ENCODE data around the gene CACNA2D2.
"Not testable (repeated sequence)": the region's sequence is repeated elsewhere in the genome, so short reads cannot be mapped to it uniquely, and the experiment has no call there.

Gene CACNA2D2

DNA sequence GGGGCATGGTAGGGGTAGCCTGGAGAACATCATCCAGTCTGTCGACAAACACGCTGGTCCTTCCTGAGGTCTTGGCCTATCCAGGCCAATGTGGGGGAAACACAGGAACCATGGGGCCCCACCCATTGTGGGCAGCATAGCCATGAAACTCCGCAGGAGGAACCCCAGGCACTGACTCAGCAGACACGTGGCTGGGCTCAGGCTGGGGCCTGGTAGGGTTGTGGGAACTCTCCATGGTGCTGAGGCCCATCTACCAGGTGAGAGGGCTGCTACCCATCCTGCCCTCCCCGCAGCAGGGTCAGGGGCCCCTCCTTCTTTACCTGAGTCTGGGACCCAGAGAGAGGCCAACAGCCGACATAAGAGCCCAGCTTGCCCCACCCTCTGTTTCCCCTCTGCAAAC, 22.6 kb upstream of the CACNA2D2 start:
- no peak for DNase-seq

DNA sequence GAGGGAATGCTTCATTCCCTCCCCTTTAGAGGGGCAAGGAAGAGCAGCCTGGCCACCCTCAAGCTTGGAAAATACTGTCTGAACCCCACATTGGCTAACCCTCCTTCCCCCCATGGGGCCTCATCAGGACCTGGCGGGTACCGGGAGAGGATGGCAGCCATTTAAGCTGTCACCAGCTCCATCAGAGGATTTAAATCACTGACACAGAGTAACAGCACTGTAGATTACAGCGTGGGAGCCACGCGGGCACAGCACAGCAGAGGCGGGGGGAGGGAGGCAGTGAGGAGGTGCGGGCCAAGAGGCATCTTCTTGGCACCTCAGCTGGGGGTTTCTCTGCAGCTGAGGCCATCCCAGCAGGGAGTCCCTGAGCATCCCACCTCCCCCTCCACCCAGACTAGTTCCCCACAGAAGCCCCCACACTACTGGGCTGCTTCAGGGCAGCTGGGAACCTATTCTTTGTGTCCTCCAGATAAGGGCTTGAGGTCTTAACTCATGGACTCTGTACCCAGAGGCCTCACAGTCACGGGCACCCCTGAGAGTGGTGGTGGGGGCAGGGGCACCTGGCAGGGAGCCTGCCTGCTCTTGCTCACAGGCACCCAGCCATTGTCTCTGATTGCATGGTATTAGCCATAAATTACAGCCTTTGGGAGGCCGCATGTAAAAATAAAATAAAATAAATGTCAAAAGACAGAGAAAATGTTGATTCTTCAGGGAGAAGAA, 21.9 kb upstream of the CACNA2D2 start:
- peak; percentile 31 for DNase-seq

DNA sequence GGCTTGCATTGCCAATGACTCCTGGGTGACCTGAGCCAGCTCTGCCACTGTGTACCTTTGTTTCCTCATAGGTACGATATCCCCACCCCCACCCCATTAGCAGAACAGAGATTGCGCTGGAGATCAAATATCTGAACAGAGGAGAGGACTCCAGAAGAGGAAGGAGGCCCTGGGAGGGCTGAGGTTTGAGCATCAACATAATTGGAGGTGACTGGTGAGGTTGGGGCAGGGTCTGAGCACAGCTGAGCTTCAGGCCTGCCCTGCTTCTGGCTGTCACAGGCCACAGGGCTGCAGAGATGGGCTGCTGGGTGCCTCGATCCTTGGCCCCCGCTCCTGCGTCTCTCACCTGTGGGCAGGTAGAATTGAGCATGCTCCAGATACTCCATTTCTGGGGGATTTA, 21.3 kb upstream of the CACNA2D2 start:
- DNase-seq = peak; percentile 36

- peak; percentile 97 for DNase-seq
Observed at GRCh38 chr3:50523279-50523811, 19.9 kb upstream of the CACNA2D2 start.

DNA sequence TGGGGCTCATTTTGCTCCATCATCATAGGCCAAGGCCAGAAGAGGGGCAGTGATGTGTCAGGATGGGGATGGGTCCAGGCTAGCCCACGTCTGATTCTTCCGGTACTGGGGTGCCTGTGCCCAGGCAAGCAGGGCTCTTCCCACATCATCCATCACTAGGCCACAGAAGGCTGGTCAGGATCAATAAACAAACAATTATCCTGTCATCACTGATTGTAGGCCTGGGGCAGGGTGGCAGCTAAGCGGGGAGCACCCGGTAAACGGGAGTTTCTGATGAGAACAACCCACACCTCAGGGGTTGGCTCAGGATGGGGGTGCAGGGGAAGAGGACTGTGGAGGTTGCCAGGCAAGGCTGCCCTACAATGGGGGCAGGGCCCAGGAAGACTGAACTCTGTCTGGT, 18.1 kb upstream of the CACNA2D2 start:
- DNase-seq = no peak

- DNase-seq = peak; percentile 59
Observed at GRCh38 chr3:50520849-50521248, 17.4 kb upstream of the CACNA2D2 start.

DNA sequence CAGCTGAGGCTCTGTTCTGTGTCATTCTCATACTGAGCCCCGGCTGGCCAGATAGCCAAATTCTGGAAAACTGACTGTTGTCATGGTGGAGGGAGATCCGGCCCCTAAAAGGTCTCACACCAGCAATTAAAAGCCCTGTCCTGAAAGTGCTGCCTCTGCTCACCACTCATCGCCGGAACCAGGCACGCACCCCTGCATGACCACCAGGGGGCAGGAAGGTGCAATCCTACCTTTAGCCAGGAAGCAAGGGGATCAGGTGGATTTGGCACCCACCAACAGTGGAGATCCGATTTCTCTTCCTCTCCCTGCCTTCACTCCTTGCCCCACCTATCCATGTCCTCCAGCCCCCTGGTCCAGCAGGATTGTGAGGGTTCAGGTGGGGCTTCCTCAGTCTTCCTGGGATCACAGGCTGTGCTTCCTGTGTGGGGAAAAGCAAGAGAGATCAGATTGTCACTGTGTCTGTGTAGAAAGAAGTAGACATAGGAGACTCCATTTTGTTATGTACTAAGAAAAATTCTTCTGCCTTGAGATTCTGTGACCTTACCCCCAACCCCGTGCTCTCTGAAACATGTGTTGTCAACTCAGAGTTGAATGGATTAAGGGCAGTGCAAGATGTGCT, 16.1 kb upstream of the CACNA2D2 start:
- DNase-seq = peak; percentile 91

GRCh38 chr3:50518436-50518835, 15.0 kb upstream of the CACNA2D2 start:
- no peak for DNase-seq

GRCh38 chr3:50517721-50518206, 14.3 kb upstream of the CACNA2D2 start:
- no peak for DNase-seq

GRCh38 chr3:50516440-50516871, 13.0 kb upstream of the CACNA2D2 start:
- DNase-seq = peak; percentile 74

DNA sequence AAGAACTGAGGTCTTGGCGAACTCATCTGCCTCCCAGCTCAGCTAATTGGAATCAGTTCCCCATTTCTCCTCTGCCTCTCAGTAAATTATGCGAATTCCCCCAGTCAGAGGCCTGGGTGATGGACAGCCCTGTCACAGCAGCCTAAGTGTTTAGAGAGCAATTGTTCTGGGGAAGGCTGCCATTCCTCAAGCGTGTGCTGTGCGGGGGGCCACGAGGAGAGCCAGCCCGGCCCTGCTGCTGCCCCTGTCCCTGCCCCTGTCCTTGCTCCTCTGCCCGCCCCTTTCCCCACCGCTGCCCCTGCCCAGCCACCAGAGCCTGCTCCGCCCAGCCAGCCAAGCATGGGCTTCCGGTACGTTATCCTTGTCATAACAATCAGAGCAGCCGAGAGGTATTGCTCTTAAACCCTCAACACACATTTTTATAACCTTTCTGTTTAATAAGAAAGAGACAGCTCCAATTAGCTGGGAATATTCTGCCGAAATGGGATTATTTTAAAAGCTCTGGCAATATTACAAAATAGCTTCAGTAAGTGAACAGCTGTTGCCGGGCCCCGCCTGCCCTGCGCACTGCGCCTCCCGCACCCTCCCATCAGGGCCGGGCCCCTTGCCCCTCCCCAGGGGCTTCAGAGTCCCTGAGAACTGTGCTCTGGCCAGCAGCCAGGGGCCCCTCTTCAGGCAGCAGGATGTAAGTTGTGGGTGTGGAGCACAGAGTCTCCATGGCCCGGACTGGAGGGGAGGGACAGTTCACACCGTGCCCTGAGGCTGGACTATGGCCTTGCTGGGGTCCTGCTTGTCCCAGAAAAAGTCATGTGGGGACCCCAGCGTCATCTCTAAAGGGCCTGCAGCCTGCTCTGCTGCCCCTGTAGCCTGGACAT, 12.4 kb upstream of the CACNA2D2 start:
- DNase-seq = peak; percentile 93

- not testable (repeated sequence) for DNase-seq
Observed at GRCh38 chr3:50512908-50513307, 9.5 kb upstream of the CACNA2D2 start.

GRCh38 chr3:50512131-50512530, 8.7 kb upstream of the CACNA2D2 start:
- DNase-seq = peak; percentile 89

DNA sequence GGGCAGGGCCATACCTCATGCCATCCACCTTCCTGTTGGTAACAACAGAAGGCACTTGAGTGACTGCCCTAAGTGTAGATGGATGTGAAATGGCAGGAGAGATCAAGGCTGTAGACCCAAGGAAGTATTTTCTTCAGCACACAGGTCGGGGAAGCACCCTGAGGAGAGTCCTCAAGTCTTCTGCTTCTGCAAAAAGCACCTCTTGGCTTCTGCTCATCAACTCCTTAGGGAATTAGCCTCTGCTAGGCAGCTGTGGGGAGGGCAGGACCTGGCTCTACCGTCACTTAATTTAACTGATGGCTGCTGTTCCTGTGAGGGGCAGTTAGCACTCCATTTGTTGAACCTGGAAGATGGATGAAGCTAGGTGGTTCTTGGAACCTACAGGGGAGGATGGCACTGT, 6.9 kb upstream of the CACNA2D2 start:
- no peak for DNase-seq

- DNase-seq = no peak
Observed at GRCh38 chr3:50509715-50510114, 6.3 kb upstream of the CACNA2D2 start.

- no peak for DNase-seq
Observed at GRCh38 chr3:50508821-50509220, 5.4 kb upstream of the CACNA2D2 start.

- no peak for DNase-seq
Observed at GRCh38 chr3:50506169-50506568, 2.7 kb upstream of the CACNA2D2 start.

DNA sequence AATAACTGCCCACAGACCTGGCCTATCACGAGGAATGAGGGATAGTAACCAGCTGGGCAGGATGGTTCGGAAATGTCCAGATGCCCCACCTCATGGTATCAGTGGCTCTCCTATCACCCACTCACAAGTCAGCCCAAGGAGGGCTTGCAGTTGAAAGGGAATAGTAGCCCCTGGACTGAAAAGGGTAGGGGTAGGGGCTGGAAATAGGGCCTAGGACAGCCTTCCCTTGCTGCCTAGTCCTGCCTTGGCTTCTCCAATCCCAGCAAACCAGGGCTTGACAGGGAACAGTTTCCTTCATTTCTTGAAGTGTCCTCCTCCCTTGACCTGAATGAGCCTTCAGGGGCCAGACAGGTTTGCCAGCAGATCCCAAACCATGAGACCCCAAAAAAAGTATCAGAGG, 1.2 kb upstream of the CACNA2D2 start:
- no peak for DNase-seq

DNA sequence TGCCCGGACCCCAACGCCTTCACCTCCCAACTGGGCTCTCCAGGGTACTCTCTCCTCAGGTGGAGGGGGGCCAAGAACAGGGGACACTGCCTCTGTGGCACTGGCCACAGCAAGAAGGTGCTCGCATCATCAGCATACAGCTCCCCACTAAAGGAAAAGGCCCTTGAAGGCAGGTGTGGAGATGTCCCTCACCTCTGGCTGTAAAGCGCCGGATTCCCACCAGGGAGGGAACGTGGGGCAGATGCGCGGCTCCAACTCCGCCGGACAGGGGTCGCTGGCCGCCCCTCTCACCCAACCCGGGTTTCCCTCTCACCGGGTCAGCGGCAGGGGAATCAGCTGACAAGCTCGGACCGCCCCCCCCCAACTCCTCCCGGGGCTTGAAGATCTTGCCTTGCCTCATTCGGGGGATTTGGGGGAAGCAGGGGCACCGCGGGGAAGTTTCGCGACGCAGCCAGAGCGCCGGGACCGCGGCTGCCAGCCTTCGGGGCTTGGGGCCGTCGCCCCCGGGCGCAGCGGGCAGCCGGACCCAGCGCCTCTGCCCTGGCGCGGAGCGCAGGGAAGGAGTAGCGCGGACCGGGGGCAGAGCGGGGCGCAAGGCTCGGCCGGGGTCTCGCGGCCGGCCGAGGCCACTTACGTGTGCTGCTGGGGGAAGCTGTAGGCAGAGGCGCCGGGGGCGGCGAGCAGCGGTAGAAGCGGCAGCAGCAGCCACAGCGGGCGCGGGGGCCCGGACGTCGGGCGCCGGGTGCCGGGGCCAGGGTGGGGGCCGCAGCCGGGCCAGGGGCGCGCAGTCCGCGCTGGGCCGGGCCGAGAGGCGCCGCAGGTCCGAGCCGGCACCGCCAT, 630 bp downstream of the CACNA2D2 start:
- DNase-seq = peak; percentile 18

DNA sequence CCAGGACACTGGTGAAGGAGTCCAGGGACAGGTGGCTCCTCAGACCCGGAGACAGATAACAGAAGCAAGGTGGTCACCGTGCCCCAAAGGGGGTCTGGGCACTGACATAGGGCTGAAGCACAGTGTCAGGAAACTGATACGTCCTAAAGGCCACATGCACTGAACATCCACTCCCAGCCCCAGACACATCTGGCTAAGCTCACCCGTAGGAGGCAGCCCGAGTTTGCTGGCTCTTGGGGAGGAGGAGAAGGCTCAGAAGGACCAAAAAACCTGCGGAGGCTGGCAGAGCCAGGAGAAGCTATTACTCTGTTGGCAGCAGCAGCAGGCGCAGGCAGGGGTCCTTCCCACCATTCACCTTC, 1.2 kb downstream of the CACNA2D2 start:
- no peak for DNase-seq

DNA sequence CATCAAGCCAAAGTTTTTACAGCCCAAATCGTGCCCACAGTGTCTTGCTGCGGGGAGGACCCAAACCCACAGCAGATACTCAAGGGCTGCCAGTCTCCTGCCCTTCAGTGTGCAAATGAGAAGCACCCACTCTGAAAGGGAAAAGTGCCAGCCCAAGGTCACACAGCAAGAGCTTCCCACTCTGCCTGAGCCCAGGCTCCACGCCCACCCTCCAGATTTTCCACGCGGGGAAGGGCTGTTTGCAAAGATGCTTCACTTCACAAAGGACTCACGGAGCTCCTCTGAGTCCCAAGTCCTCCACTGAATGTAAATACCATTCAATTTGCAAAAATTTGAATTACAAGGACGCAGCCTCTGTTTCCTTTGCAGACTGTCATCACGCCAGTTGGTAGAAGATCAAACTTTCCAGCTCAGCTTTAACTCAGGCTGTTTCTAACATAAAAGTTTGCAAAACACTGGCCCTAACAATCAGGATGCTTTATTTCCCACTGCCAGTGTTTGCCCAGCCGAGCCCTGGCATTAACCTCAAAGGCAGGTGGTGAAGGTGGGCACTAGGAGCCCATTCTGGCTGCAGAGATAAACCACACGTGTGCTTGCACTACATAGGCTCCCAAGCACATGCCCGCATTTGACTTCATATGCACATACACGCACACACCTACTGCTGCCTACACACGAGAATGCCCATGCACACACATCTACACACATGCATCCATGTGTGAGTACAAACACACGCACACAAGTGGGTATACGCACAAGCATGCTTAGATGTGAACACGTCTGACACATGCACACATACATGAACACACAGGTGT, 7.6 kb downstream of the CACNA2D2 start:
- DNase-seq = no peak

DNA sequence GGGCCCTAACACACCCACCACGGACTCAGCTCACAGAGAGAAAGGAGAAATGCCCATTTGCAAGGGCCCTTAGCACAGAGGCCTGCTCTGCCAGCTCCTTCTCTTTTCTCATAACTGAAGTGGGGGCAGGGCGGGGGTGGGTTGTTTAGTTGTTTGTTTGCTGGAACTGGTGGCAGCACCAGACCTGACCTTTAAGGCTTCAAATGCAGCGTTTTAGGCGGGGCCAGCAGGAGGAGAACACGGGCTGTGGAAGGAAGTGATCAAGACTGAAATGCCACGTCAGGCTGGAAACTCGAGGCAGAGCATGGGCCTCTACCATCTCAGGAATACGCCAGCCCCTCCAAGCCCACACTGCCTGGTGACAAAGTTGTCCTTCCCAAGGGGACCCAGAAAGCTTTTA, 9.3 kb downstream of the CACNA2D2 start:
- no peak for DNase-seq
